Peyer's patch (tissue), 4 donors: Measurements from ENCODE around the gene IRF1. TPM values are rescaled to one million over a fixed set of nuclear protein-coding genes. Genes with fewer than 3 reads are reported as not detected.

ENCODE experiments used
- DNase-seq, 3 donors: peaks; one replicate each; pipeline ENCODE4 v3.0.0-alpha.2; 2017 to 2019
- H3K27ac ChIP-seq, 4 donors: fragments of 200-600 bp; sonication (generic); one replicate each; pipeline ENCODE4 v1.5.1; 2016 to 2019
- H3K27me3 ChIP-seq, 2 donors: fragments of 200-600 bp; sonication (generic); one replicate each; pipeline ENCODE4 v1.5.1; 2019
- H3K36me3 ChIP-seq, 3 donors: fragments of 200-600 bp; sonication (generic); one replicate each; pipeline ENCODE4 v1.5.1; 2016 to 2019
- H3K4me1 ChIP-seq, 4 donors: fragments of 200-600 bp; sonication (generic); one replicate each; pipeline ENCODE4 v1.5.1; 2016 to 2019
- H3K4me3 ChIP-seq, 4 donors: fragments of 200-600 bp; sonication (generic); 1 replicate in 3 of 4; 2 replicates in 1 of 4; pipeline ENCODE4 v1.5.1; 2016 to 2019; ENCODE audit warnings: mild to moderate bottlenecking in 1 of 4
- H3K9me3 ChIP-seq, 4 donors: fragments of 200-600 bp; sonication (generic); one replicate each; pipeline ENCODE4 v1.5.1; 2016 to 2019; ENCODE audit warnings: mild to moderate bottlenecking in 1 of 4
- CTCF ChIP-seq, 6 experiments: fragments of 450-650 bp in 4 of 6; fragments of 200-600 bp in 2 of 6; sonication (generic) in 1 of 6; IDR thresholded peaks; one replicate each; pipeline ENCODE4 v1.5.1; 2017 to 2019; ENCODE audit warnings: antibody characterized with exemption in 6 of 6, mild to moderate bottlenecking in 3 of 6, moderate library complexity in 1 of 6
- POLR2A ChIP-seq, 2 donors: fragments of 450-650 bp; IDR thresholded peaks; one replicate each; pipeline ENCODE4 v1.5.1; 2017; ENCODE audit warnings: antibody characterized with exemption in 2 of 2, mild to moderate bottlenecking in 2 of 2, moderate library complexity in 2 of 2
- total RNA-seq, 4 donors: library from RNA; depleted of rRNA; stranded (reverse); fragments of >200 nt; gene quantifications; one replicate each; pipeline ENCODE4 v1.1.0, GENCODE V29; 2016

The IRF1 gene
- total RNA-seq, 4 donors from 2014 or later = 92.7 to 152 (median 122) TPM

GRCh38 chr5:132510076-132510475 lies 19.5 kb upstream of the IRF1 start:
- no peak for DNase-seq
- H3K27me3 ChIP-seq = no peaks in the 10 kb centered on the region
- H3K27ac ChIP-seq = no peak overlapping the region
- H3K4me1 ChIP-seq = peaks cover 0 to 14% (median 0%) of the 10 kb centered on the region in 4 donors
- TF ChIP-seq POLR2A (IDR thresholded peaks at IDR 0.05) (no peak), CTCF (IDR thresholded peaks at IDR 0.05) (no peak)
- H3K9me3 ChIP-seq = no peaks in the 10 kb centered on the region
- H3K36me3 ChIP-seq = no peaks in the 10 kb centered on the region
- H3K4me3 ChIP-seq = no peak overlapping the region

GRCh38 chr5:132506094-132506692 lies 15.6 kb upstream of the IRF1 start:
- Histone ChIP-seq H3K36me3 (no peaks in the 10 kb centered on the region), H3K27ac (peak overlapping the region in 3 of 4 donors; percentile 14 to 67 (median 59)), H3K4me3 (no peak overlapping the region), H3K9me3 (no peaks in the 10 kb centered on the region), H3K27me3 (no peaks in the 10 kb centered on the region), H3K4me1 (peaks cover under 1 to 32% (median 6%) of the 10 kb centered on the region in 4 donors)
- peak in 5 of 6 experiments; percentile 28 to 71 (median 65) for TF ChIP-seq CTCF (IDR thresholded peaks at IDR 0.05)
- no peak for TF ChIP-seq POLR2A (IDR thresholded peaks at IDR 0.05)
- peak in 1 of 3 donors; percentile 62 for DNase-seq

GRCh38 chr5:132505641-132506040 lies 15.1 kb upstream of the IRF1 start:
- Histone ChIP-seq H3K27ac (peak overlapping the region in 3 of 4 donors; percentile 14 to 67 (median 59)), H3K4me1 (peaks cover 4 to 37% (median 7%) of the 10 kb centered on the region in 4 donors), H3K9me3 (no peaks in the 10 kb centered on the region), H3K27me3 (no peaks in the 10 kb centered on the region), H3K4me3 (no peak overlapping the region), H3K36me3 (no peaks in the 10 kb centered on the region)
- TF ChIP-seq CTCF (IDR thresholded peaks at IDR 0.05) = no peak
- TF ChIP-seq POLR2A (IDR thresholded peaks at IDR 0.05) = no peak
- no peak for DNase-seq

GRCh38 chr5:132504746-132505145 lies 14.2 kb upstream of the IRF1 start:
- peak overlapping the region in 2 of 4 donors; percentile 59 to 67 for H3K27ac ChIP-seq
- no peak overlapping the region for H3K4me3 ChIP-seq
- TF ChIP-seq CTCF (IDR thresholded peaks at IDR 0.05) (no peak), POLR2A (IDR thresholded peaks at IDR 0.05) (no peak)
- H3K9me3 ChIP-seq = no peaks in the 10 kb centered on the region
- no peaks in the 10 kb centered on the region for H3K27me3 ChIP-seq
- peaks cover 4 to 46% (median 8%) of the 10 kb centered on the region in 4 donors for H3K4me1 ChIP-seq
- DNase-seq = no peak
- H3K36me3 ChIP-seq = no peaks in the 10 kb centered on the region

- Histone ChIP-seq H3K9me3 (no peaks in the 10 kb centered on the region), H3K4me3 (no peak overlapping the region), H3K27me3 (no peaks in the 10 kb centered on the region), H3K36me3 (no peaks in the 10 kb centered on the region), H3K27ac (peak overlapping the region in 3 of 4 donors; percentile 68 to 98 (median 87)), H3K4me1 (peaks cover 4 to 53% (median 8%) of the 10 kb centered on the region in 4 donors)
- no peak for DNase-seq
- TF ChIP-seq POLR2A (IDR thresholded peaks at IDR 0.05) (no peak), CTCF (IDR thresholded peaks at IDR 0.05) (no peak)
These were observed 12.7 kb upstream of the IRF1 start for GRCh38 chr5:132503244-132503643.
